PC-9 (cell line): ENCODE data around the gene ZNRF1. TPM values are rescaled to one million over a fixed set of nuclear protein-coding genes. Genes with fewer than 3 reads are reported as not detected.

Experiments
- BruUV-seq: library from RNA; stranded (reverse); fragments of 400-500 nt; replicated peaks from 2 replicates; lab custom pipeline; 2021; lab: Mats Ljungman, UMichigan
- CTCF ChIA-PET: fragments of 300-600 bp; sonication (Branson Sonifier 250); formaldehyde crosslinking; loops from one replicate; lab custom pipeline; 2022; ENCODE audit warnings: antibody characterized with exemption; lab: Charles Lee
- POLR2A ChIA-PET: fragments of 300-600 bp; sonication (Branson Sonifier 250); formaldehyde crosslinking; loops from one replicate; lab custom pipeline; 2022; ENCODE audit warnings: antibody characterized with exemption; ENCODE audit not compliant: unreplicated experiment; lab: Charles Lee
- DNase-seq, 2 experiments: peaks; one replicate each; pipeline versions ENCODE4 v3.0.0 to v3.0.0-alpha.2; 2015 to 2022; ENCODE audit warnings: mixed read lengths in 1 of 2
- H2AFZ ChIP-seq: fragments of 200-600 bp; sonication (generic); 2 replicates; pipeline ENCODE4 v1.8.1; 2017; ENCODE audit warnings: antibody characterized with exemption
- H3F3A ChIP-seq: fragments of 200-600 bp; sonication (generic); 2 replicates; pipeline ENCODE4 v1.8.1; 2017; ENCODE audit warnings: antibody characterized with exemption, mild to moderate bottlenecking, low read depth; ENCODE audit not compliant: insufficient read depth
- H3K27ac ChIP-seq: fragments of 200-600 bp; sonication (generic); 2 replicates; pipeline ENCODE4 v1.6.1; 2016; ENCODE audit warnings: mixed run types
- H3K27me3 ChIP-seq: fragments of 200-600 bp; sonication (generic); 2 replicates; pipeline ENCODE4 v1.6.1; 2016; ENCODE audit warnings: low read depth, mixed run types; ENCODE audit not compliant: insufficient read depth
- H3K36me3 ChIP-seq: fragments of 200-600 bp; sonication (generic); 2 replicates; pipeline ENCODE4 v1.6.1; 2016; ENCODE audit warnings: low read depth, mixed run types
- H3K4me1 ChIP-seq: fragments of 200-600 bp; sonication (generic); replicated peaks from 2 replicates; pipeline ENCODE4 v1.6.1; 2016; ENCODE audit warnings: mixed run types; ENCODE audit not compliant: insufficient read depth
- H3K4me2 ChIP-seq: fragments of 200-600 bp; sonication (generic); 2 replicates; pipeline ENCODE4 v1.6.1; 2017; ENCODE audit warnings: mixed run types
- H3K4me3 ChIP-seq: fragments of 200-600 bp; sonication (generic); 2 replicates; pipeline ENCODE4 v1.6.1; 2016; ENCODE audit warnings: mixed run types
- H3K79me2 ChIP-seq: fragments of 200-600 bp; sonication (generic); 2 replicates; pipeline ENCODE4 v1.6.1; 2017; ENCODE audit warnings: low read depth, mixed run types
- H3K9me2 ChIP-seq: fragments of 200-600 bp; sonication (generic); 2 replicates; pipeline ENCODE4 v1.8.1; 2017; ENCODE audit warnings: mild to moderate bottlenecking; ENCODE audit not compliant: insufficient read depth
- H3K9me3 ChIP-seq: fragments of 200-600 bp; sonication (generic); 2 replicates; pipeline ENCODE4 v1.8.1; 2016; ENCODE audit warnings: low read depth; ENCODE audit not compliant: insufficient read depth
- H4K20me1 ChIP-seq: fragments of 200-600 bp; sonication (generic); 2 replicates; pipeline ENCODE4 v1.8.1; 2017; ENCODE audit not compliant: insufficient read depth
- CTCF ChIP-seq: fragments of 200-600 bp; sonication (generic); conservative IDR thresholded peaks from 2 replicates; pipeline ENCODE4 v1.6.1; 2017; ENCODE audit warnings: mixed run types, antibody characterized with exemption, mild to moderate bottlenecking, moderate library complexity
- EZH2 ChIP-seq: fragments of 200-600 bp; sonication (generic); IDR thresholded peaks from 2 replicates; pipeline ENCODE4 v1.8.0; 2017; ENCODE audit warnings: antibody characterized with exemption, low read depth
- intact Hi-C: fragments of 100-400 bp; cut with micrococcal nuclease; formaldehyde crosslinking; loops from one replicate; pipeline ENCODE4 v1.10.0; 2022; ENCODE audit not compliant: unreplicated experiment
- total RNA-seq: library from RNA; stranded (reverse); gene quantifications from 2 replicates; pipeline ENCODE4 v1.2.3, GENCODE V29; 2021

Gene ZNRF1
- total RNA-seq, 1 experiment from 2014 or later, result 64.4 TPM

DNA sequence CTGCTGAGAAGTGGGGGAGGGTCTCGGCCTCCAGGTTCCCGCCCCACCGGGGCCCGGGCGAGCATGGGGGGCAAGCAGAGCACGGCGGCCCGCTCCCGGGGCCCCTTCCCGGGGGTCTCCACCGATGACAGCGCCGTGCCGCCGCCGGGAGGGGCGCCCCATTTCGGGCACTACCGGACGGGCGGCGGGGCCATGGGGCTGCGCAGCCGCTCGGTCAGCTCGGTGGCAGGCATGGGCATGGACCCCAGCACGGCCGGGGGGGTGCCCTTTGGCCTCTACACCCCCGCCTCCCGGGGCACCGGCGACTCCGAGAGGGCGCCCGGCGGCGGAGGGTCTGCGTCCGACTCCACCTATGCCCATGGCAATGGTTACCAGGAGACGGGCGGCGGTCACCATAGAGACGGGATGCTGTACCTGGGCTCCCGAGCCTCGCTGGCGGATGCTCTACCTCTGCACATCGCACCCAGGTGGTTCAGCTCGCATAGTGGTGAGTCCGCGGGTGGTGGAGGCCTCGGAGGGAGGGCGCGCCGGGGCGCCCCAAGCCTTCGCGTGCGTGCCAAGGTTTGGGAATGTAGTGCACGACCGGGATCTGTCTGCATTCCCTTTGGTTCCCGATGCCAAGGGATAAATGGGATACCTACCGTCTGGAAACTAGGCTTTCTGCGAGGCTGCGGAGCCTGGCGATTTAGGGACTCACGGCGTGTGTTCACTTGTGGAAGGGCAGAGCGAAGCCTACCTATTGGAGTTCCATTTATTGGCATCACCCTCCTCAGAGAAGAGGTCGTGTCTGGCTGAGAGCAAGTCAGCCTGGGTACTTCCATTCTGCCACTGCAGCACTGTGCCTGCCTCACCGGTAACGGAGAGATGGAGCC is 1.0 kb downstream of the ZNRF1 start:
- POLR2A ChIA-PET, result no interaction called here
- Histone ChIP-seq H4K20me1 (peaks cover 33% of the 10 kb centered on the region), H2AFZ (peak overlapping the region; percentile 68; the same call in 1 of the 2 replicates), H3K9me3 (no peaks in the 10 kb centered on the region), H3K27me3 (no peaks in the 10 kb centered on the region), H3K27ac (peak overlapping the region; percentile 48; the same call in 1 of the 2 replicates), H3K79me2 (peaks cover 55% of the 10 kb centered on the region), H3K4me3 (peak overlapping the region; percentile 74), H3K4me2 (peak overlapping the region; percentile 77), H3K36me3 (peaks cover 7% of the 10 kb centered on the region), H3F3A (peaks cover 30% of the 10 kb centered on the region), H3K4me1 (peaks cover 55% of the 10 kb centered on the region), H3K9me2 (no peaks in the 10 kb centered on the region)
- intact Hi-C loops, result loop anchor here (5.0 to 10.0 kb wide), 3 partner anchors 47 to 295 kb away; partner anchors contain the start of gene MLKL
- CTCF ChIA-PET, result no interaction called here
- TF ChIP-seq EZH2 (no peak), CTCF (no peak)
- BruUV-seq, result TSS peak; percentile 24
- peak in 1 of 2 experiments; percentile 50 for DNase-seq

- Histone ChIP-seq H3F3A (peaks cover 29% of the 10 kb centered on the region), H3K79me2 (peaks cover 62% of the 10 kb centered on the region), H3K9me2 (no peaks in the 10 kb centered on the region), H3K4me2 (peak overlapping the region; percentile 77), H3K9me3 (no peaks in the 10 kb centered on the region), H3K4me1 (peaks cover 55% of the 10 kb centered on the region), H3K36me3 (peaks cover 7% of the 10 kb centered on the region), H3K27me3 (no peaks in the 10 kb centered on the region), H3K27ac (no peak overlapping the region), H4K20me1 (peaks cover 33% of the 10 kb centered on the region), H3K4me3 (peak overlapping the region; percentile 74), H2AFZ (no peak overlapping the region)
- ChIA-PET CTCF (no interaction called here), POLR2A (no interaction called here)
- intact Hi-C loops, result loop anchor here (1.0 kb wide), 1 partner anchor 29 kb away; no protein-coding TSS in a partner anchor
- peak in 1 of 2 experiments; percentile 11 for DNase-seq
- BruUV-seq, result no TSS peak
- TF ChIP-seq CTCF, result no peak
- no peak for TF ChIP-seq EZH2
These were observed 1.8 kb downstream of the ZNRF1 start for GRCh38 chr16:75000481-75001081.

DNA sequence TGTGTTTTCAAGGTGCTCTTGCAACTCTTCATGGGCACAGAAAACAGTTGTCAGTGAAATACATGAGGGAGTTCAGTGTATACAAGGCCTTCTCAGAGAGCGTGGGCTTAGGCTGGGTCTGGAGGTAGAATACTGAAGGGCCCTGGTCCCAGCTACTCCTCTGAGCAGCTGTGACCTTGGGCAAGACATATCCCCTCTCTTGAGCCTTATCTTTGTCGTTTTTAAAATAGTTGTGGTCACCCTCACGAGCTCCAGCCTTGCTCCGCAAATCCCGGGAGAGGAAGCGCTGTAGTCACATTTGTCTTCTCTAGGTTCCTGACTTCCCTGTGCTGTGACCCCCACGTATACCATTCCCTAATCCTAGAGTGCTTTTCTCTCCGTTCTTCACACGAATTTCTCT is 3.6 kb downstream of the ZNRF1 start:
- no peak for DNase-seq
- POLR2A ChIA-PET, result no interaction called here
- peak overlapping the region; percentile 77 for H3K4me2 ChIP-seq

More for the DNA sequence above, 3.6 kb downstream of the ZNRF1 start:
- Histone ChIP-seq H3K4me1 (peaks cover 45% of the 10 kb centered on the region), H3K27ac (no peak overlapping the region), H3K4me3 (0 out of 2 replicates have a peak overlapping the region, but pooled peaks have one; percentile 74), H3K36me3 (peaks cover 7% of the 10 kb centered on the region), H3F3A (peaks cover 19% of the 10 kb centered on the region), H3K79me2 (peaks cover 81% of the 10 kb centered on the region), H2AFZ (no peak overlapping the region), H4K20me1 (peaks cover 33% of the 10 kb centered on the region), H3K9me2 (no peaks in the 10 kb centered on the region), H3K9me3 (no peaks in the 10 kb centered on the region), H3K27me3 (no peaks in the 10 kb centered on the region)
- no TSS peak for BruUV-seq
- no peak for TF ChIP-seq CTCF
- no peak for TF ChIP-seq EZH2
- CTCF ChIA-PET, result no interaction called here
- intact Hi-C loops, result no loop called here
